Renal pelvis (tissue), 4 donors: Measurements from ENCODE around the gene CMSS1. TPM values are rescaled to one million over a fixed set of nuclear protein-coding genes. Genes with fewer than 3 reads are reported as not detected.
"Not testable (repeated sequence)": the region's sequence is repeated elsewhere in the genome, so short reads cannot be mapped to it uniquely, and the experiment has no call there.

Experiments used
- DNase-seq: peaks from one replicate; pipeline ENCODE4 v3.0.0-alpha.2; 2013
- polyA plus RNA-seq, 3 donors: library from polyadenylated mRNA; unstranded; fragments of 120-200 nt; gene quantifications; one replicate each; pipeline ENCODE4 v1.2.1, GENCODE V29; 2013; ENCODE audit not compliant: insufficient read length in 3 of 3

Gene CMSS1
- polyA plus RNA-seq, 3 donors: 37.1 to 43.5 (median 41.3) TPM

DNA sequence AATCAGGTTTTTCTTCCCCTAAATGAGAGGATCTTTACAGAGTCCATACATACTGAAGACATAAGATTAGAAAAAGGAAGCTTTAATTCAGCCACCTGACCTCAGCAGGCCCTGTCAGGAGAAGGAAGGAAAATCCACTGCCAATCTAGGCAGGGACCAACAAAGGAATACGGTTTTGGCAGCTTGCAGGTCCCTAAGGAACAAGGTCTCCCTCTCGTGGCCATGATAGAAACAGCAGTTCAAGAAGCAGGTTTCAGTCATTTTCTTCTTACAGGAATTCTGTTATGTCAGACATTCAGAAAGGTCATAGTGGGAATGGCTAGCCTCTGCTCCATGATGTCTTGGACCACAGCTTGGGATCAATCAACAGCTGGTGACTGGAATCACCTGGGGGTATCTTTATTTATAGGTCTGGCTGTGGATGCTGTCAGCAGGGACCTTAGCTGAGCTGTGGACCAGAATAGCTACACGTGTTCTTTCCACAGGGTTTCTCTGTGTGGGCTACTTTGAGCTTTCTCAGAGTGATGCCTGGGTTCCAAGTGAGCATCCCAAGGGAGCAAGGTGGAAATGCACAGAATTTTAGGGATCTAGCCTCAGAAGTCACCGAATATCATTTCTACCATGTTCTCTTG, 9.4 kb upstream of the CMSS1 start:
- DNase-seq: peak; percentile 53

DNA sequence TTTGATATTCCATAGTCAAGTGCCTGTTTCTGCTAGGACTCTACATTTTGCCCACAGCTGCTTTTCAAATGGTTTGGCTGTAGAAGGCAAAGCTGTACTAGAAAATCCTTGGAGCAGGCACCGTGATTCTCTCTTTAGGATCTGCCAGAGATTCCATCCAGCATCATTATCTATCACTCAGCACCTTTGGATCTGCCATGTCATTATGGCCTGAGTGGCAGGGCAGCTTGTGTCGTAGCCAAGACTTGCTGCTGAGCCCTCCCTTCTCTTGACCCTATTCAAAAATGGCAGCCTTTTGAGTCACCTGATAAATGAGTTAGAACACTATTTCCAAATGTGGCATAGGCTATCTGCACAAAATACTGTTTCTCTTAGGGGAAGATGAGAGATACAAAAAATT, 8.1 kb upstream of the CMSS1 start:
- no peak for DNase-seq

DNA sequence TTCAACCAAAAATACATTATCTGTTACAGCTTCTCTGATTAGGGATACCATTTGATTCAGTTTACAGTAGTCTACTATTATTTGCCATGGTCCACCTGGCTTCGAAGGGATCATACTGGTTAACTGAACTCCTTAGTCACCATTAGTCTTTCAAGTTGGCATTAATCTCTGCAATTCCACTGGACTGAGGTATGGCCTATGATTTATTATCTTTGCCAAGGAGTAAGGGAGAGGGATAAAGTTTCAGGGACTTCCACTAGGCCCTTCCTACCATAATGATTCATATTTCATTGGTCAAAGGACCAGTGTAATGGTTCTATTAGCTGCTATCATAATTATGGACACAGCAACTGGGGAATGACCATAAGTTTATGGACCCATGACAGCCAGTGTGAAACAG, 7.3 kb upstream of the CMSS1 start:
- no peak for DNase-seq

DNA sequence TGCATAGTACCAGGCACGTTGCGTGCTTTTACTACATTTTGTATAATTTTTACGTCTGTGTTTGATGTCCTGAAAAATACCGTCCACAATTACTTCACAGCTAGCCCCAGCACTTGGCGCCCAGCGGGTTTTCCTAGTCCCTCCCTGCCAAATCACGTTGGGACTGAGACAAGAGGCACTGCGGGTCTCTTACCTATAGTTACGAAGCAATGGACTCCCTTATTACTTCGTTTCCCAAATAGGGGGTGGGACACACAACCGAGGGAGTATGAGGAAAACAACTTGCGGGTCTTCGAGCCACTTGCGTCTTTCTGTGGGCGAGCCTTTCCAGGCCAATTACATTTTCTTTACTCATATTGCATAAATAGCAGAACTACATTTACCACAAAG, 620 bp upstream of the CMSS1 start:
- DNase-seq: peak; percentile 17

DNA sequence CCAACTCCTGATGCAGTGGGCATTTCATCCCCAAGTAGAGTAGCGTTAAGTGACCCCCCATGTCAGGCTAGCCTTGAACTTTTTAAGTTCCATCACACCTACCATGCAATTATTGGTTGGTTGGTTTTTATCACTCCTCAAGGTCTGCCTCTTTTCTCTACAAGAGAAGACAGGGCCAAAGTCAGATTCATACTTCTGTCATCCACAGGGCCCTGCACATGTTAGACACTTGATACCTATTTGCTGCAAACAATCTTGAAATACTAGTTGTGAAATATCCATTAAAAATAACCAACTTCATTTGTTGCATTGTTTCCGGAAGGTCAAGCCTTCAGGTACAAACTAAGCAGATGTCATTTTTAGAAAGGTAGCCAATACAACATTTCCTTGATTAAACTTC, 1.2 kb downstream of the CMSS1 start:
- DNase-seq: no peak

DNA sequence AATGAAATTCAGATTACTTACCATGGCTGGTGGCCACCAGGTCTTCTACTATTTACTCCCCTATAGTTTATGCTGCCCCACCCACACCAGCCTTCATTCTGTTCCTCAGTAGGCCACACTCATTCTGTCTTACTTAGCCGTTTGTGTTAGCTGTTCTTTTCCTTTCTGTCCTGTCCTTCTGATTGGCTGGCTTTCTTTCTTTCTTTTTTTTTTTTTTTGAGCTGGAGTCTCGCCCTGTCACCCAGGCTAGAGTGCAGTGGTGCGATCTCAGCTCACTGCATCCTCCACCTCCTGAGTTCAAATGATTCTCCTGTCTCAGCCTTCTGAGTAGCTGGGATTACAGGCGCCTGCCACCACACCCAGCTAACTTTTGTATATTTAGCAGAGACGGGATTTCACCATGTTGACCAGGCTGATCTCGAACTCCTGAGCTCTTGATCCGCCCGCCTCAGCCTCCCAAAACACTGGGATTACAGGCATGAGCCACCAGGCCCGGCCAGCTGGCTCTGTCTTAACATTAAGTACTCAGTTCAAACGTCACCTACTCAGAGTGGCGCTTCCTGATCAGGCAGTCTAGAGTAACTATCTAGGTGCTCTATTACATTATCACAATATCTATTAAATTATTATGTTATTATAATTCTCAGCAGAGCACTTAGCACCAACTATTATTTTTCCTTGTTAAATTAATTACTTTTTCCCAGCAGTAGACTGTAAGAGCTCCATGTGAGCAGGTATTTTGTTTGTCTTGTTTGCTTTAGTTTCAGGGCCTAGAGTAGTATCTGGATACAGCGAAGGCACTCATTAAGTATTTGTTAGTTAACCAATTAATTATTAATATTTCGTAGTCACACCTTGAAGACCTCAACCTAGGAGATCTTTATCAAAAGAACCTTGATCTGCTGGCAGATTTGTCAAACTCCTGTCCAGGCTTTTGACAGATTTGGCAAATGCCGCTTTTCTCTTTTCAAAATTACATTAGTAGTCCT, 6.4 kb downstream of the CMSS1 start:
- no peak for DNase-seq

DNA sequence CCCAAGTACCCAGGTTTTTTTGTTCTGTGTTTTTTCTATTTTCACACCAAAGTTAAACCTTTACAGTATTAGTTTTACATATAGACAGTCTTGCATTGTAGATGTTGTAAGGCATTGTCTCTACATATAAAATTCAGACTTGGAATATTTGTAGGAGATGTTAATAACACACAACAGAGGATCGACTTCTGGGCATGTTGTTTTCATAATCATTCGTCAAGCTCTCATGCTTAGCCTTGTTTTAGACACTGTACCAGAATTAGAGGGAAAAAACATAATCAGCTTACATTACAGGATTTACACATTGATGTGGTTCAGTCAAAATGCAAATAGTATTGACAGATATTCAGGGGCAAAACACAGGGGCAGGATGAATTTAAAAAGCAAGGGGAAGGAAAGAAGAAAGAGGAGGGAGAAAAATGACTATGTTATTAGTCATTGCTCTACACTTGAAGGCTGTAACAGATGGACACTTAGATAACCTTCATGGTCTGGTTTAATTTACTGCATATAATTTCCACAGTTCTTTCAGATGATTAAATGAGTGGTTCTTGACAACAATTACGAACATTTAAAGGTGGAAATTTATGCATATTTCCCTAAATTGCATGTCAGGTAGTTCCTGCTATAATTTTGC, 7.5 kb downstream of the CMSS1 start:
- DNase-seq: no peak

DNA sequence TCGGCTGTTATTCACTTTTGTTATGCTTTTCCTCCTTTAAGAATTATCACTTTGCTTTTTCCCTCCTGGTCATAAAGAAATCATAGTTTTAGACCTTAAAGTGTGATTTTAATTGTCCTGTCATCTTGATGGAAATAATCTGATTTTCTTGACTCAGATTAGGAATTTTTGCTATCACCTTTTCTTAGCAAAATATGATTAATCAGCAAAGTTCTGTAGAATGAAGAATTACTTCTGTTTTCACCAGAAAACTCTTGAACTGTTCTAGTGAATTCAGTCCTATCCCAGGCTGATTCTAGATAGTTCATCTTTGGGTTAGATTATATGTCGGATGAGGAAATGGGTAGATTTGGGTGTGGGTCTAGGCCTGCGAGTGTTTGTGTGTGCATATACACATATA, 12.2 kb downstream of the CMSS1 start:
- DNase-seq: no peak

DNA sequence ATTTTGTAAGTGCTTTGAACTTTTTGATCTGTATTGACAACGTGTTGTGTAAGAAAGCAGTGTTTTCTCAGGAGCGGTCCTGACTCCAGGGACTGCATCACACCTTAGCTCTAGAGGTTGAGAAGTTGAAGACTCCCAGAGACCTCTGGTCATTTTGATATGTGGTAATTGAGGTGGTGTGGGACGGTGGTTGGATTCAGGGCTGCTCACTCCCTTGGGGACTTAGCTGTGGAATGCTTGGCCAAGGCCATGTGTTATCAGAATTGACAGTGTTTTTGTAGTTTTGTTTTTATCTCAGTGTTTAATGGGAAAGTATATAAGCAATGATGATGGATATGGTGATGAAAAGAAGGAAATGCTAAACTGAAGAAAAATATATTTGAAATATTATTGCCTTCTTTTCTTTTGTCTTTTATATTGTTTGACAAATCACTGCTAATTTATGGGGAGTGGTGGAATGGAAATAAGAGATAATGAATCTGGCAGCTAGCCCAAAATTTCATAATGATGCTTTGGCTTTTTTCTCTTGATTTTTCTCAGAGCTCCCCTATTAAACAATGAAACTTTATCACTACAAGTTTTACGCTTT, 16.0 kb downstream of the CMSS1 start:
- DNase-seq: peak; percentile 12

DNA sequence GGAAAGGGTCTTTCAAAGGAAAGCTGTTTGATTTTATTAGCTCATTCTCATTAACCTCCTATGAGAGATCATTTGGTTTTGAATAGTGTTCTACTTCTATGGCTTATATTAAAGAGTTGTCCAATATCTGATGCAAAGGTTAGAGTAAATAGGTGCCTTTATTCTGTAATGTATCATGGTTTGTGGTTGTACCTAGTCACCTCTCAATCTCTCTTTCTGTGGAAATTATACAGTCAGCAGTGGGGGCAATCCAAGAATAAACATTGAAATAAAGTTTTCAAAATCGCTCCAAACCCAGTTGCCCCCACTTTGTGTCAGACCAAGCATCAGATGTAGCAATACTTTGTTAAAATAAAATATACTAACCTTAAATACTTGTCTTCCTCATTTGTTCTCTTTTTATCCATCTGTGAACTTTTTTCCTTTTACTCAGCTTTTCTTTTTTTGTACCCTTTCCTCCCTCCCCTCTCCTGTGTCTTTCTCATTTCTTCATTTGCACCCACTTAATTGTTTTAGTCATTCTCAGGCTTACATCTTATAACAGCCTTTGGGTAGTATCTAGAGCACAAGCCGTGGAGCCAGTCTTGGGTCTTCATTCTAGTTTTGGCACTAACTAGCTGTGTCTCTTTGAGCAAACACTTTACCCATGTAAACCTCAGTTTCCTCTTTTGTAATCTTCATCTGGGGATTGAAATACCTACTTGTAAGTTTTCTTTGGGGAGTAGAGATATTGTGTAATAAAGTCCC, 16.7 kb downstream of the CMSS1 start:
- no peak for DNase-seq

DNA sequence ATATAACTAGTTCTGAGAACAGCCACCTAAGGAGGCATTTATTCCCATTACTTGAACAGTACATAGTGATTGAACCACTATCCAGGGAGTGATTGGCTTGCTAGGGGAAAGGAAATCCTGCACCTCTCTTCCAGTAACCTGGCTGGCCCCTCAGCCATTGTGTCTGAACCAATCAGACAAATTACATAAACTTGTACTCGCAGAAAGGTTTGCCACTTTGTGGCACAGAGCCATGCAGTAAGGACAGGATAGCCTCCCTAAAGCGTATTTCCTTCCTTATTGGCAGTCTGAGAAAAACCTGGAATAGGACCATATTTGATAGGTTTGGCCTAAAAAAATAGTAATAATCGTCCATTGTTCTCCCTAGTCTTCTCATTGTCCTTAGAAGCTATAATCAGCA, 19.0 kb downstream of the CMSS1 start:
- DNase-seq: no peak

DNA sequence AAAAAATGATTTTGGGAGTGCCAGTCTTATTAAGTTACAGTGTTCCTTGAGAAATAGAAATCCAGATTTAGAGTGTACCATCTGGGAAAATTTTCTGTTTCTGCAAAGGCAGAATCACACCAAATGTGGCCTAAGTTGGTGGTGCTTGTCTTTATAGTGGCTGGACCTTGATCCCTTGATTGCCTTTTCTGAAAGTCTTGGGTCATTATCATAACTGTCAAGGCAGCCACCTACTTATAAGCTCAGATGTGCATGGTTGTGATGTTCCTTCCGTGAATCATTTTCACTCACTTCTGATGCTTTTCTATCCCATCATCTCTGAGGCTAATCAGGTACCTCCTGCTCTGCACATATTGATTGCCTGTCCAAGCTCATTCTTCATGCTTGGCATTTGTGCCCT, 20.1 kb downstream of the CMSS1 start:
- no peak for DNase-seq

DNA sequence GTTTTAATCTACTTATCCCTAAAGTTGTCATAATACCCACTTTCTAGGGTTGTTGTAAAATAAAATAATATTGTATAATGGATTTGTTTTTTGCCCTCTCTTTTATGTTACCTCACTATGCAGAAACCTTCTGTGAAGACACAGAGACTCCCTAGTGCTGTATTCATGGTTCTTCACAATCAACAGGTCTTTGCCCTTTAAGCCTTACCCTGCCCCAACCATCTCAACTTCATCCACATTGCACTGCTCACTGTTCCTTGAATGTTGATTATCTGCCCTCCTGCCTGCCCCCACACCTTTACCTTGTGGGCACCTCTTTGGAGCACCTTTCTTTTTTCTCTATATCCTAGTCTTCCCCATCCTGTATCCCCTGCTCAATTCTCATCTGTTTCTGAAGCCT, 21.1 kb downstream of the CMSS1 start:
- DNase-seq: no peak

DNA sequence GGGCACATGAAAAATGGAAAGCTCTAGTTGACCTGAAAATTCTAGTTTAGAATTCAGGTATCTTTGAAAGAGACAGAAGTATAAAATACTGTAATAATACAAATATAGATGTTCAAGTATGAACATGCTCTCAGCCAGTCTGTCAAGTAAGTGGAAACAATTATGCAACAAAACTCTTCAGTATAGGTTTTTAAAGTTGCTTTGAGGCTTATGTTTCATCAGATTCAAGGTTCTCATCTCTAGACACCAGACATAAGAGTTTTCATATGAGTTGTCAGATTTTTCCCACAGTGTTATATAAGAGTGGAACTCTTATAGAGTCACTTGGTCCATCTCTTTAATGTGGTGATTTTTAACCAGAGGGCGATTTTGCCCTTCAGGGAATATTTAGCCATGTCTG, 22.0 kb downstream of the CMSS1 start:
- no peak for DNase-seq

DNA sequence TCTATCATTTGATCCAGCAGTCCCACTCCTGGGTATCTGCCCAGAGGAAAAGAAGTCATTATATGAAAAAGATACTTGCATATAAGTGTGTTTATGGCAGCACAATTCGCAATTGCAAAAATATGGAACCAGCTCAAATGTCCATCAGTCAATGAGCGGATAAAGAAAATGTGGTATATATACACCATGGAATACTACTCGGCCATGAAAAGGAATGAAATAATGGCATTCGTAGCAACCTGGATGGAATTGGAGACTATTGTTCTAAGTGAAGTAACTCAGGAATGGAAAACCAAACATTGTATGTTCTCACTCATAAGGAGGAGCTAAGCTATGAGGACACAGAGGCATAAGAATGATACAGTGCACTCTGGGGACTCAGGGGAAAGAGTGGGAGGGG, 24.3 kb downstream of the CMSS1 start:
- DNase-seq: not testable (repeated sequence)

DNA sequence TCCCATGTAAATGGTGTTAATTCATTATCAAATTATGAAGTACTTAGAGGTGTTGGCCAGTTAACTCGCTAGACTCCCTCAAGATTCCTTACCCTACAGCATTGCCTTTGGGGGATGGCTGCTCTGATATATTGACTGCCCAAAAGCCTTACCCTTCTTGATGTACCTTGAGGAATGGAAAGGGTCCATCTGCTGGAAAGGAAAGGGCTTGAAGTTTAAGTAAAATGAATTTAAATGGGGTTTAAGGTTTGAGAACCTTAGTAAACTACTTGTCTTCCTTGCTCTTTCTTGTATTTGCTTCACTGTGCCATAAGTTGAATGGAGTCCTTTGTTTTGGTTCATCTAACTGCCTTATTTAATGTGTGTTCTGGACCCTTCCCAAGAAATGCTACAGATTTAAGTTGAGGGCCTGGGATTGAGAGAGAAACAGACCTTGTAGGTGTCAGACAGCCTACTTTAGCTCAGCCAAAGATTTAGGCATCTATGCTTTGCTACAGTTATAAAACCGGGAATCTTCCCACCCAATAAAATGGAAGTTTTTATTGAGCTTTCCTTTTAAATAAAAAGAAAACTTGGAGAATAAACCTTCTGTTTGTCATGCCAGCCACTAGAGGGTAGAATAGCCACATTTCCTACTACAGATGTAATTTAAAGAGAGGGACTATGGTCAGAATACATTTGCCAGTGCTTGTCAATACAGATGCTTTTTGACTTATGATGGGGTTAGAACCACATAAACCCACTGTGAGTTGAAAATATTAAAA, 25.3 kb downstream of the CMSS1 start:
- no peak for DNase-seq

DNA sequence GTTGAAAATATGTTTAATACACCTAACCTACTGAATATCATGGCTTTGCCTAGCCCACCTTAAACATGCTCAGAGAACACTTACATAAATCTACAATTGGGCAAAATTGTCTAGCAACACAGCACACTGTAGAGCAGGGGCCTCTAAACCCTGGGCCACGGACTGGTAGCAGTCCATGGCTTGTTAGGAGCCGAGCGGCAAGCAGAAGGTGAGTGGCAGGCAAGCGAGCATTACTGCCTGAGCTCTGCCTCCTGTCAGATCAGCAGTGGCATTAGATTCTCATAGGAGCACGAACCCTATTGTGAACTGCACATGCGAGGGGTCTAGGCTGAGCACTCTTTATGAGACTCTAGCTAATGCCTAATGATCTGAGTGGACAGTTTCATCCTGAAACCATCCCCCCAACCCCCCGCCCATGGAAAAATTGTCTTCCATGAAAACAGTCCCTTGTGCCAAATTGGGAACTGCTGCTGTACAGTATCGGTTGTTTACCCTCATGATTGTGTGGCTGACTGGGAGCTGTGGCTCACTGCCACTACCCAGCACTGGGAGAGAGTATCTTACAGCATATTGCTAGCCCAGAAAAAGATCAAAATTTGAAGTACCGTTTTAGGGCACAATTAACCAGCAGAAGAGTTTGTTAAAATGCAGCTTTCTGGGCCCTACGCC, 26.1 kb downstream of the CMSS1 start:
- DNase-seq: no peak

DNA sequence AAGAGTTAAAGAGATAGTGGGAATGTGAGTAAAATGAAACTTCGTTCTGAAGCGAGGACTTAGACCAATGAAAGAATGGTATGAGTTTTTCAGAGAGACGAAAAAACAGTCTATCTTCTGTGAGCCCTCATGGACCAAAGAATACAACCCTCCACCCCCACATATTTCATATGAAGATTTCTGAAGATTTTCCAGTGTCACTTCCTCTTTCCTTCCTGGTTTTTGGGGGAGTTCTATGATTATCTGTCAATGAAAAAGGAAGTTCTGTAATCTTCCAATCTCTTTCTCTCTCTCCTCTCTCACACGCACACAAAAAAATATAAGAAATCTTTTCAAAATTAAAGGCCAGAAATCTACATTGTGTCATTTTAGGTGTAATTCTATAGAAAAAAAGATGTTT, 27.7 kb downstream of the CMSS1 start:
- no peak for DNase-seq

DNA sequence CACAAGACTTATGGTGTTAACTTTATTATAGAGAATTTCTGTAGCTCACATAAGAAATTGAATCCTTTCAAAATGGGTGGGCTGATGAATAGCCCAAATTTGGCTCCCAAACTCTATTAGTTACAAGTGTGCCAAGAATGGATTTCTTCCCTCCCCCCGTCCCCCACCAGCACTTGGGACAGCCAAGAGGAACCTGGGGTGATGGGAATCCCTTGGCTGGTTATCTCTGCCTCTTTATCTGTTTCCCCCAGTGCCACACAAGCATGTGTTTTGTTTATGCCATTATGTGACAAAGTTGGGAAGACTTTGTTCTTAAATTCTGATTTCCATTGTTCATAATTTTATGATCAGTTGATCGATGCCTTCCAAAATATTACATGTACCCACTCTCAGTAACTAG, 28.3 kb downstream of the CMSS1 start:
- no peak for DNase-seq

DNA sequence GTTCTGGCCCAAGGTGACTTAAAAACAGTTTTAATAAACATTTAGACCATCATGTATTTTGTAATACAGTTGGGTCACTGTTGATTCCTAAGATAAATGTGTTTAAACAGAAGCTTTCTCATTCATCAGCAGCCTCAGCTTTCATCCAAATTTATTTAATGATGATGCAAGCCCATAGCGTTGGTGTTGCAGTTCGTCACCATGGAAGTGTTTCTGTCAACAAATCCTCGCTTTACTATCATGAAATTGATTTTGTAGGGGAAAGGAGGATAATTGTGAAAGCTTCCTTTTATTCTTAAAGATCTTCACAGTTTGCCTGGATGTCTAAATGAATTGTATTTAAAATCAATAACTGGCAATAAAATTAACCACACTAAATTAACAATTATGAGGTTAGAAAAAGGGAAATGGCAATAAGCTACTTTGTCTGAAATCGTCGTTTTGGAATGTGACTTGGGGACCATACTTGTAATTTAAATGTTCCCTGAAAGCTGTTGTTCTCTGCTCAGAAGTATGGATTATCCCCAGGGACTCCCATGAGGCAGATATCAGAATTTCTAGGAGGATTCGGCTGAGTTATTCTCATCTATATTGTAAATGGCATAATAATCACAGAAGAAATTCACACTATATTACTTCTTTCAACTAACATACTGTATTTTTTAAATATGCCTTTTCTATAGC, 29.0 kb downstream of the CMSS1 start:
- DNase-seq: no peak
